CD4-positive, alpha-beta T cell treated with Interleukin-17A for 4 hours (primary cell): ENCODE results near the gene RGSL1.

Experiments
- DNase-seq: peaks from one replicate; pipeline ENCODE4 v3.0.0-alpha.2; 2020; ENCODE audit warnings: mixed read lengths

The RGSL1 gene

GRCh38 chr1:182595641-182596240, 145.8 kb downstream of the RGSL1 start:
- DNase-seq = peak; percentile 76

GRCh38 chr1:182596934-182597333, 147.0 kb downstream of the RGSL1 start:
- DNase-seq = no peak

GRCh38 chr1:182598296-182598695, 148.3 kb downstream of the RGSL1 start:
- DNase-seq = no peak

- peak; percentile 37 for DNase-seq
Measured at GRCh38 chr1:182599339-182599738, 149.4 kb downstream of the RGSL1 start.

DNA sequence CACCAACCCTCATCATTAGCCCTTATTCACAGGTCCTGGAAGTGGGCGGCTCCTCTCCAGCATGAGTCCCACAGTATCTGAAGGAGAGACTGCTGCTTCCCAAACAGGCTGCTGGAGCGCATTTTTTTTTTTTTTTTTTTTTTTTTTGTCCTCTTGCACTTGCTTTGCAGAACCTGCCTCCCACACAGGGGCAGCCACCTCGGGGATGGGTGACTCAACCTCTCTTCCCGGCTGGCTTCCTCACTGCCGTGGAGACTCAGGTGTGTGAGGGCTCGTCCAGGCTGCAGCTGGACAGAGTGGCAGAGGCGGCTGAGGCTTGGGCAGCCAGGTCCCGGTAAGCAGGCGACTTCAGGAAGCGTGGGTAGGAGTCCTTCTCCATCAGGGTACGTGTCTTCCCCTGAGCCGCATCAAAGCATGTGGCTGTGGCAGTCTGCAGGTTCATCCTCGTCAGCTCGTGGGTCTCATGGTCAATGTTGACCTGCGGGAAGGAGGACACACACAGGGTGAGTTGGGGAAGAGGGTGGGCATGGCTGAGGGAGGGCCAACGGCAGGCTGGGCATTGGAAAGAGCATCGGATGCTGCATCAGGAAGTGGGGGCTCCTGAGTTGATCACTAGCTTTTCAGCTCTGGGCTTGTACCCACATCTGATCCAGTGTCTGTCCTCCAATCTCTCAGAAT, 150.2 kb downstream of the RGSL1 start:
- no peak for DNase-seq

DNA sequence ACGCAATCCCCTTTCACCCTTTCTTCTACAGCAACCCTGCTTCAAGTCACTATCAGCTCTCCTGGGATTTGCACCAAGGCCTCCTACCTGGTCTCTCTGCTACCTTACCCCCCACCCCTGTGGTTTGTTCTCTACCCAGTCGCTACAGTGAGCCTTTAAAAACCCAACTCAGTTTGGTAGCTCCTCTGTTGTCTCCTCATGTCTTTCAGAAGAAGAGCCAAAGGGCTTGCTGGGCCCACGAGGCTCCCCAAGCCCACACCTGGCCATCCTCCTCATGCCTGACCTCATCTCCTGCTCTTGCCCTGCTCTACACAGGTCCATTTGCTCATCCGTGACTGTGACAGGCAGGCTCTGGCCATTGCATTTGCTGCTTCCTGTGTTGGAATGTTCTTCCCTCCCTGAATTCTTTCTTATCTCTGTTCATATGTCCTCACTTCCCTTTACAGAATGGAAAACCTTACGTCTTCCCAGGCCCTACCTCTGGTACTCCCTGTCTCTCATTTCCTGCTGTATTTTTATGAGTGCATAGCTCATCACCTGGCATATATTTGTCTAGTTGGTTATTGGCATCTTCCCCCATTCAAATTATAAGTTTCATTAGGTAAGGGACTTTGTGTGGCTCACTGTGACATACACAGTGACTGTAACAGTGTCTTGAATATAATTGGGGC, 150.9 kb downstream of the RGSL1 start:
- no peak for DNase-seq

DNA sequence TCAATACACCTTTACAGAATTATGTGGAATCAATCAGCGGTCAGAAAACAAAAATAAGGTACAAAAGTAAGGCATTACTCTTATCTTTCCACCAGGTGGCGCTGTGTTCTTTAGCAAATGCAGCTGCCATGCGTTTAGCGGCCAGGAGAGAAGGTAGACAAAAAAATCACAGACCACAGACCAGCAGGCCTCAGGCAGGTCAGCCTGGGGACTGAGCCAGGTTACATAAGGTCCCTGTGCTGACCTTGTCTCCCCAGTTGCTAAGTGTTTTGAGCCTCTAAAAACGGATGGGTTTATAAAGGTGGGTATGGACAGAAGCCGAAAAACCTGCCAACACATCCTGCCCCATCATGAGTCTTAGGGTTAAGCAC, 151.5 kb downstream of the RGSL1 start:
- peak; percentile 79 for DNase-seq

DNA sequence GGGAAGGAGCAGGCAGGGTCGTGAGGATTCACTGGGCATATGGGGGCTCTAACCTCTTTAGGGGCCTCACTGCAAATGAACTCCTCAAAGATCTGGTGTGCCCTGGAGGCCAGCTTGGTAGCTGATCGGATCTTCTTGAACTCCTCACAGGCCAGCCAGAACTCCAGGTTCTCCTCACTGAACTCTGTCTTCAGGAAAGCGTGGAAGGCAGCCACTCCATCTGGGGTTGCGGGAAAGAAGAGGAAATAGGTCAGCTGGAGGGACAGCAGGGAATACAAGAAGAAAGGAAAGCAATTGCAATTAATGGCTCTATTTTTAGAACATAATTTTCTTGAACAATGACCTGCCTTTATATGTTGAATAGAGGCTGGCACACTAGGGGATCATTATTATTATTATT, 152.0 kb downstream of the RGSL1 start:
- DNase-seq = no peak

GRCh38 chr1:182602935-182603645, 153.1 kb downstream of the RGSL1 start:
- no peak for DNase-seq

- DNase-seq = no peak
Measured at GRCh38 chr1:182603646-182604174, 153.8 kb downstream of the RGSL1 start.

DNA sequence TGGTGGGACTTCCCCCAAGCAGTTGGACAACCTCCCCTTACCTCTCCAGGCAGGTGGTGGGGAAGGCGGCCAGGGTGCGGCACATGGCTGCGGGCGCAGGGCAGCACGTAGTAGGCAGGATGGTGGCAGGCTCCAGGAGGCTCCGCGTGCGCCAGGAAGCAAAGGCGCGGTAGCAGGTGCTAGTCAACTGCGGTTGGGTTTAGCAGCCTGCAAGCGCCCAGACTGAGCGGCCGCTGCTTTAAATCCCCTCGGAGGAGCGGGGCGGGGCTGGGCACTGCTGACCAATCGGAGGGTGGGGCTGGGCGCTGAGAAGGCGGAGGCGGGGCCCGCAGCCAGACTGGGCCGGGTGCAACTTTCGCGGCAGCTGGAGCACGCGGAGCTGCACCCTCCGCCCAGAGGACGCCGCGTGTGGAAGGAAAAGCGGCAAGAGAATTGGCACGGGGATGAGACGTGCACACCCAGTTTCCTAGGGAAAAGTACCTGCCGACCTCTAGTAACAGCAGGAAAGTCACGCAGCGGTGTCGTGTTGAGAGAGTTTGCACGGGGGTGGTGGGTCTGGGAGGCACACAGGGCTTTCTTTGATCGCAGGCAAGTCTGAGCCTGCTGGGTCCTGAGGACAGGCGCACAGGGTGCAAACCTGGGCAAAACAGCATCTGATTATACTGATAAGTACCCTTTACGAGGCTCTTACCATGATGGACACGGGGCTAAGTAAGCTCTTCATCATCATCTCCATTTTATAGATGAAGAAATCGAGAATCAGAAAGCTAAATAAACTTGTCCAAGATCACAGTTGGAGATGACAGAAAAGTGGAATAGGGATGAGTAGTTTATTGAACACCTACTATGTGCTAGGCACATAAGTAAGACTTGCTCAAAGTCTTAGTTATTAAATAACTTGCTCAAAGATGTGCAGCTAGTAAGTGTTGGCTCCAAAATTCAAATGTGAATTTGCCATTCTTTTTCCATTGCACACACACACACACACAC, 154.5 kb downstream of the RGSL1 start, which contains the start of gene RGS16:
RGS16 (minus strand) TSS at position 215 of the 990 bp plus-strand sequence; CDS start at position 85, 130 bp downstream.
- peak; percentile 97 for DNase-seq

DNA sequence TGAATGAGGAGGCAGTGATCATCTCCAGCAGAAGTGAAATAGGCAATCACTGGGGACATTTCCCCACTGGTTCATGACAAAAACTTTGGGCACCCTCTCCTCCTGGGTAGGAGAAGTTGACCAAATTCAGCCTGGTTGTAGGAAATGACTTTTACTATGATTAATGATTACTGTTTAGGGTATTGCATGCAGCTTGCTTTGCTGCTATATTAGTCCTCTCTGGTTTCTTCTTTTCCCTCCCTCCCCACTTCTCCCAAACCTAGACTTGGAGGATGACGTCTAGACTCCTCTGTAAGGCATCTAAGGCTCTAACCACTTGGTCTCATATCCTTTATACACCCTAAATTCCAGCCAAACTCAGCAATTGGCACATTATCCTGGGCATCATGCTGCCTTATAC, 157.6 kb downstream of the RGSL1 start:
- DNase-seq = no peak

DNA sequence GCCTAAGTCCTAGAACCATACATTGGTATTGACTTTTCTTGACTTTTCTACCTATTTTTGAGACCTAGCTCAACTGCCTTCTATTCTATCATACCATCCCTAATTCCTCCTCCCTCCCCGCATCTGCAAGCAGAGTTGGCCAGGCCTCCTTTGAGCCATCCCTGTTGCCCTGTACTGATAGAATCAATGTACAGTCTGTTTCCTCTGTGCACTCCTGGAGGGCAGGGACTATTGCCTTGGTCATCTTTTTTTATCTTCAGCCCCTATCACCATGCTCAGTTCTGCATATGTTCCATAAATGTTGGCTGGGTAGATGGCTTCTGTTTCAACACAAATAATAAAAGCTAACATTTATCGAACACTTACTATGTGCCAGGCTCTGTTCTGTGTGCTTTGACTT, 158.3 kb downstream of the RGSL1 start:
- DNase-seq = no peak

DNA sequence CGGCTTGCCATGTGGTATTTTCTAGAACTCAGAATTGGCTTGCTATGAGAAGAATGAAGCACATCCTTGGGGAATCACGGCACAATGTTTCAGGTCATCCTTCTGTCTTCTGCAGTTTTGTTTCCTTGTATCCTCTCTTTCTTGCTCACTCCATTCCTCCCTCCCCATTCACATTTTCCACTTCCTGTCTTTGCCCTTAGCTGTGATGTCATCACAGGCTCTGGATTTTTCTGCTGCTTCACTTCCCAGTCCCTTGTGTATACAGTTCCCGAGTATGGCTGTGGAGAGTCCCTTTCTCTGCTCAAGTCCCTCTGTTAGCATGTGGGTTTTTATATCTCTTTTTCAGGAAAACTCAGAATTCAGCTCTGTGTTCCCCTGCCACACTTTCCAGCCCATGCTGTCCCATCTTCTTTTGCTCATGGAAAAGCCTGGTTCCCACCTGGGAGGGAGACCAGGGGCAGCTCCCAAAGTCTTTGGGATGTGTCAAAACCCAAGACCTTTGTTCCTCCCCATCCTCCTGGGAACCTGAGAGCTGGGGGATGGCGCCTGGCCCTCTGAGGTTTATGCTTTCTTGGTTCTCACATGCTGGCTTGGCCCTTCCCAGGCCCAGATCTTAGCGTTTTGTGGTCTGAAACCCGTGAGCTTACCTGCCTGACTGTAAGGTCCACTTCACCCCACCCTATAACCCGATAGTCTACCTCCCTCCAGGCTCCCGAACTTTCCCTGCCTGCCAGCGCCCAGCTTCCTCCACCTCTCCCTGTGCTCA, 159.1 kb downstream of the RGSL1 start:
- no peak for DNase-seq
